Activated T-helper 17 cell treated with anti-CD3 and anti-CD28 coated beads, Interleukin-2, amount 50 U/mL, for 72 hours (primary cell): ENCODE measurements around the gene OR10K2. TPM values are rescaled to one million over a fixed set of nuclear protein-coding genes. Genes with fewer than 3 reads are reported as not detected.
A peak's percentile ranks its signal among the peaks of the same experiment; 100 is the strongest.
"Not testable (repeated sequence)": the region's sequence is repeated elsewhere in the genome, so short reads cannot be mapped to it uniquely, and the experiment has no call there.

ENCODE experiments used
- ATAC-seq: fragments of 150-1000 bp; cut with Tn5 transposase; replicated peaks from 2 replicates; pipeline ENCODE4 v1.10.0; 2021; ENCODE audit warnings: mild to moderate bottlenecking, moderate library complexity
- H3K27ac Mint-ChIP-seq: one replicate; pipeline ENCODE4 v1.8.0; 2022; ENCODE audit warnings: mixed read lengths
- H3K27me3 Mint-ChIP-seq: one replicate; pipeline ENCODE4 v1.8.0; 2022; ENCODE audit warnings: mixed read lengths
- H3K36me3 Mint-ChIP-seq: one replicate; pipeline ENCODE4 v1.8.0; 2022; ENCODE audit warnings: low read depth, mild to moderate bottlenecking, mixed read lengths
- H3K4me1 Mint-ChIP-seq: one replicate; pipeline ENCODE4 v1.8.0; 2022; ENCODE audit warnings: mixed read lengths
- H3K4me3 Mint-ChIP-seq: one replicate; pipeline ENCODE4 v1.8.0; 2022; ENCODE audit warnings: mild to moderate bottlenecking, mixed read lengths
- H3K9me3 Mint-ChIP-seq: one replicate; pipeline ENCODE4 v1.8.0; 2022; ENCODE audit warnings: mixed read lengths
- total RNA-seq, 2 donors: library from RNA; stranded (reverse); gene quantifications; one replicate each; pipeline ENCODE4 v1.2.3, GENCODE V29; 2022

The OR10K2 gene
- total RNA-seq, 2 donors from 2014 or later: not detected

GRCh38 chr1:158398818-158399514, 27.1 kb downstream of the OR10K2 start, which contains the start of gene OR10T2:
Gene OR10T2, minus strand, starts transcription at chr1:158399466. Its CDS starts 0 bp downstream, at chr1:158399466.
- H3K9me3 Mint-ChIP-seq: no peaks in the 10 kb centered on the region
- peaks cover 20% of the 10 kb centered on the region for H3K27me3 Mint-ChIP-seq
- H3K36me3 Mint-ChIP-seq: no peaks in the 10 kb centered on the region
- no peak within 1 kb of the TSS for H3K27ac Mint-ChIP-seq
- no peak for ATAC-seq
- no peak within 1 kb of the TSS for H3K4me3 Mint-ChIP-seq
- H3K4me1 Mint-ChIP-seq: no peaks in the 10 kb centered on the region

GRCh38 chr1:158396646-158397045, 29.4 kb downstream of the OR10K2 start:
- no peaks in the 10 kb centered on the region for H3K9me3 Mint-ChIP-seq
- H3K36me3 Mint-ChIP-seq: no peaks in the 10 kb centered on the region
- ATAC-seq: no peak
- no peak overlapping the region for H3K4me3 Mint-ChIP-seq
- no peaks in the 10 kb centered on the region for H3K4me1 Mint-ChIP-seq
- H3K27me3 Mint-ChIP-seq: peaks cover 22% of the 10 kb centered on the region
- H3K27ac Mint-ChIP-seq: no peak overlapping the region

GRCh38 chr1:158393476-158393875, 32.6 kb downstream of the OR10K2 start:
- H3K9me3 Mint-ChIP-seq: no peaks in the 10 kb centered on the region
- H3K36me3 Mint-ChIP-seq: no peaks in the 10 kb centered on the region
- H3K4me1 Mint-ChIP-seq: no peaks in the 10 kb centered on the region
- no peak for ATAC-seq
- no peak overlapping the region for H3K4me3 Mint-ChIP-seq
- H3K27me3 Mint-ChIP-seq: peaks cover 14% of the 10 kb centered on the region
- no peak overlapping the region for H3K27ac Mint-ChIP-seq

- Mint-ChIP-seq H3K4me3 (no peak overlapping the region), H3K36me3 (no peaks in the 10 kb centered on the region), H3K4me1 (no peaks in the 10 kb centered on the region), H3K27ac (no peak overlapping the region), H3K9me3 (no peaks in the 10 kb centered on the region), H3K27me3 (peaks cover 10% of the 10 kb centered on the region)
- ATAC-seq: no peak
These were observed 34.9 kb downstream of the OR10K2 start for GRCh38 chr1:158391099-158391498.

- no peaks in the 10 kb centered on the region for H3K4me1 Mint-ChIP-seq
- no peak overlapping the region for H3K4me3 Mint-ChIP-seq
- peaks cover 7% of the 10 kb centered on the region for H3K27me3 Mint-ChIP-seq
- H3K36me3 Mint-ChIP-seq: no peaks in the 10 kb centered on the region
- no peak for ATAC-seq
- H3K27ac Mint-ChIP-seq: no peak overlapping the region
- H3K9me3 Mint-ChIP-seq: no peaks in the 10 kb centered on the region
These were observed 35.7 kb downstream of the OR10K2 start for GRCh38 chr1:158390331-158390730.

GRCh38 chr1:158374860-158375259, 51.2 kb downstream of the OR10K2 start:
- Mint-ChIP-seq H3K27ac (no peak overlapping the region), H3K4me1 (no peaks in the 10 kb centered on the region), H3K4me3 (no peak overlapping the region), H3K27me3 (peaks cover 35% of the 10 kb centered on the region), H3K9me3 (no peaks in the 10 kb centered on the region), H3K36me3 (no peaks in the 10 kb centered on the region)
- no peak for ATAC-seq

GRCh38 chr1:158374101-158374500, 51.9 kb downstream of the OR10K2 start:
- not testable (repeated sequence) for H3K4me1 Mint-ChIP-seq, H3K9me3 Mint-ChIP-seq, H3K27ac Mint-ChIP-seq, ATAC-seq, H3K36me3 Mint-ChIP-seq, H3K4me3 Mint-ChIP-seq
- H3K27me3 Mint-ChIP-seq: peaks cover 40% of the 10 kb centered on the region

- ATAC-seq: peak; percentile 99
- H3K9me3 Mint-ChIP-seq: no peaks in the 10 kb centered on the region
- H3K4me1 Mint-ChIP-seq: no peaks in the 10 kb centered on the region
- H3K27me3 Mint-ChIP-seq: peaks cover 27% of the 10 kb centered on the region
- H3K36me3 Mint-ChIP-seq: no peaks in the 10 kb centered on the region
- no peak overlapping the region for H3K4me3 Mint-ChIP-seq
- H3K27ac Mint-ChIP-seq: no peak overlapping the region
These were observed 54.7 kb downstream of the OR10K2 start for GRCh38 chr1:158371188-158371953.

Other genes starting within 250 kb of the OR10K2 start
- not detected for gene CD1D, start 245.3 kb downstream of the OR10K2 start, total RNA-seq
- not detected for gene CD1A, start 171.8 kb downstream of the OR10K2 start, total RNA-seq
- not detected for gene CD1C, start 136.3 kb downstream of the OR10K2 start, total RNA-seq
- gene CD1B, start 94.7 kb downstream of the OR10K2 start, total RNA-seq: not detected
- gene CD1E, start 72.3 kb downstream of the OR10K2 start, total RNA-seq: not detected
- gene OR10T2, start 26.8 kb downstream of the OR10K2 start, total RNA-seq: not detected
- gene OR10K1, start 35.6 kb upstream of the OR10K2 start, total RNA-seq: not detected
- not detected for gene OR10R2, start 46.0 kb upstream of the OR10K2 start, total RNA-seq
- gene OR6Y1, start 128.2 kb upstream of the OR10K2 start, total RNA-seq: not detected
- gene OR6P1, start 144.3 kb upstream of the OR10K2 start, total RNA-seq: not detected
- gene OR10X1, start 153.7 kb upstream of the OR10K2 start, total RNA-seq: not detected
- gene OR10Z1, start 179.0 kb upstream of the OR10K2 start, total RNA-seq: not detected